ENCODE measurements around the gene BEND3.

DNA sequence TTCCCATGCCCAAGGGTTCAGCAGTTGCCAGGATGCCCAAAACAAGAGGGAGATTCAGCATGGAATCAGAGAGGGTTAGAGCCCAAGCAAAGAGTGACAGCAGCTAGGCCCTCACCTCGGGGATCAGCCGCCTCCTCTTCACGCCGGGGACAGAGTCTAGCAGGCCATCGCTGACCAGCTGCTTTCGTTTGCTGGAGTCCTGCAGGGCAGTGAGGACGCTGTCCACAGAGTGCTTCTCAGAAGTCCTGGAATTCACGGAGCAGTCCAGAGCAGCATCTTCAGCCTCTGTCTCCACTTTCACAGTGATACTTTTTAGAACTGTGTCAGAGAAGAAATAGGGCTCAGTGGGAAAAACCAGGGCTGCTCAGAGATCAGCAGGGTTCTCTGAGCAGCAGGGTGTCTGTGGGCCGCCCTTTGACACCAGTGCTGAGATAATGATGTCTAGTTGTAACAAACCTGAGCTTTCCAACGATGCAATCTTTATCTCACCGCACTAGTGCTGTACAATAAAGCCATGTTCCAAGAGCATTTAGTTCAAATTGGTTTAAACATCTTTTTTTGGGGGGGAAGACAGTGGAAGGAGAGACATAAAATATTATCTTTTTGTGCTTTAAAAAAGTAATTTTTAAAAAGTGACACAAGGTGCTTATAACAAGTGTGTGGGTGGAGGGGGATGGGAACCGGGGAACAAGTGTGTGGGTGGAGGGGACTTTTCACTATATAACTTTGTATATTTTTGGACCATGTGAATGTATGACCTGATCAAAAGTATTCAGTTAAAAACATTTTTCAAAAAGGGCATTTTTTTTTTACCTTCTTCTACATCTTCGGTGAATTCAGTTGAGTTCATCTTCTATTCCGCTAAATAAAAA lies 16.6 kb downstream of the BEND3 start:
- TF ChIP-seq BACH2 (CRISPR knock-in tag; IDR thresholded peaks at IDR 0.05; ENCODE audit: borderline replicate concordance) (no peak), ZNF8 (CRISPR knock-in tag; IDR thresholded peaks at IDR 0.05) (no peak), CREB5 (CRISPR knock-in tag; IDR thresholded peaks at IDR 0.05; ENCODE audit: low read depth) (no peak), ZNF70 (CRISPR knock-in tag; IDR thresholded peaks at IDR 0.05) (no peak), ZNF565 (CRISPR knock-in tag; conservative IDR thresholded peaks at IDR 0.05; ENCODE audit: low read depth) (no peak), OSR1 (CRISPR knock-in tag; IDR thresholded peaks at IDR 0.05) (no peak), ISL1 (CRISPR knock-in tag; IDR thresholded peaks at IDR 0.05) (no peak), ZFP30 (CRISPR knock-in tag; IDR thresholded peaks at IDR 0.05) (no peak), ZFP3 (CRISPR knock-in tag; IDR thresholded peaks at IDR 0.05) (no peak), ARNTL (CRISPR knock-in tag; IDR thresholded peaks at IDR 0.05; ENCODE audit: borderline replicate concordance, low read depth) (no peak), RARB (CRISPR knock-in tag; IDR thresholded peaks at IDR 0.05) (no peak), ZC3H10 (CRISPR knock-in tag; IDR thresholded peaks at IDR 0.05) (no peak)
- TF ChIP-seq, protein P1, sequence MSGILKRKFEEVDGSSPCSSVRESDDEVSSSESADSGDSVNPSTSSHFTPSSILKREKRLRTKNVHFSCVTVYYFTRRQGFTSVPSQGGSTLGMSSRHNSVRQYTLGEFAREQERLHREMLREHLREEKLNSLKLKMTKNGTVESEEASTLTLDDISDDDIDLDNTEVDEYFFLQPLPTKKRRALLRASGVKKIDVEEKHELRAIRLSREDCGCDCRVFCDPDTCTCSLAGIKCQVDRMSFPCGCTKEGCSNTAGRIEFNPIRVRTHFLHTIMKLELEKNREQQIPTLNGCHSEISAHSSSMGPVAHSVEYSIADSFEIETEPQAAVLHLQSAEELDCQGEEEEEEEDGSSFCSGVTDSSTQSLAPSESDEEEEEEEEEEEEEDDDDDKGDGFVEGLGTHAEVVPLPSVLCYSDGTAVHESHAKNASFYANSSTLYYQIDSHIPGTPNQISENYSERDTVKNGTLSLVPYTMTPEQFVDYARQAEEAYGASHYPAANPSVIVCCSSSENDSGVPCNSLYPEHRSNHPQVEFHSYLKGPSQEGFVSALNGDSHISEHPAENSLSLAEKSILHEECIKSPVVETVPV (CRISPR knock-in tag; IDR thresholded peaks at IDR 0.05), result no peak
- TF ChIP-seq, protein P2, sequence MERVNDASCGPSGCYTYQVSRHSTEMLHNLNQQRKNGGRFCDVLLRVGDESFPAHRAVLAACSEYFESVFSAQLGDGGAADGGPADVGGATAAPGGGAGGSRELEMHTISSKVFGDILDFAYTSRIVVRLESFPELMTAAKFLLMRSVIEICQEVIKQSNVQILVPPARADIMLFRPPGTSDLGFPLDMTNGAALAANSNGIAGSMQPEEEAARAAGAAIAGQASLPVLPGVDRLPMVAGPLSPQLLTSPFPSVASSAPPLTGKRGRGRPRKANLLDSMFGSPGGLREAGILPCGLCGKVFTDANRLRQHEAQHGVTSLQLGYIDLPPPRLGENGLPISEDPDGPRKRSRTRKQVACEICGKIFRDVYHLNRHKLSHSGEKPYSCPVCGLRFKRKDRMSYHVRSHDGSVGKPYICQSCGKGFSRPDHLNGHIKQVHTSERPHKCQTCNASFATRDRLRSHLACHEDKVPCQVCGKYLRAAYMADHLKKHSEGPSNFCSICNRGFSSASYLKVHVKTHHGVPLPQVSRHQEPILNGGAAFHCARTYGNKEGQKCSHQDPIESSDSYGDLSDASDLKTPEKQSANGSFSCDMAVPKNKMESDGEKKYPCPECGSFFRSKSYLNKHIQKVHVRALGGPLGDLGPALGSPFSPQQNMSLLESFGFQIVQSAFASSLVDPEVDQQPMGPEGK (CRISPR knock-in tag; IDR thresholded peaks at IDR 0.05; ENCODE audit: borderline replicate concordance), result no peak

Measured in SK-N-SH treated with all-trans-retinoic acid at 6 μM for 48 hours (cell line).